SW 1271 (cell line): ENCODE results near the gene KRTAP13-1.

Source experiments
- DNase-seq, 2 experiments: peaks; one replicate each; lab custom pipeline; 2025; lab: John Stamatoyannopoulos, UW

Gene KRTAP13-1, protein sequence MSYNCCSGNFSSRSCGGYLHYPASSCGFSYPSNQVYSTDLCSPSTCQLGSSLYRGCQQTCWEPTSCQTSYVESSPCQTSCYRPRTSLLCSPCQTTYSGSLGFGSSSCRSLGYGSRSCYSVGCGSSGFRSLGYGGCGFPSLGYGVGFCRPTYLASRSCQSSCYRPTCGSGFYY

DNA sequence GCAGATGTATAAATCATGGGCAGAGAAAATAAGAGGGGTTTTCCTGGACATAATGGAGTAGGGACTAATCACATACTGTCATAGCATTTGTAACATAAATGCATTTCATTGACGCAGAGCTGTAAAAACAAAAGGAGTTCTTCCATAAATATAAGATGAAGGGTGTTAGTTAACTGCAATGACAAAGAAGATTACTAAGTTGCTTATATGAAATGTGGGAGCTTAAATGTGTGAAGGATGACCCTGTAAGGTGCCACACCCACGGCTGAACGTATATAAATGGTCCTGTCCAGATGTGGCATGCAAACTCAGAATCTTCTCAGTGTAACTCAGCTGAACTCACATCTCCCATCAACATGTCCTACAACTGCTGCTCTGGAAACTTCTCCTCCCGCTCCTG lies at the start of gene KRTAP13-1:
KRTAP13-1 (plus strand) TSS at position 301 of the 400 bp plus-strand sequence; CDS start at position 357, 56 bp downstream.
- no peak for DNase-seq

DNA sequence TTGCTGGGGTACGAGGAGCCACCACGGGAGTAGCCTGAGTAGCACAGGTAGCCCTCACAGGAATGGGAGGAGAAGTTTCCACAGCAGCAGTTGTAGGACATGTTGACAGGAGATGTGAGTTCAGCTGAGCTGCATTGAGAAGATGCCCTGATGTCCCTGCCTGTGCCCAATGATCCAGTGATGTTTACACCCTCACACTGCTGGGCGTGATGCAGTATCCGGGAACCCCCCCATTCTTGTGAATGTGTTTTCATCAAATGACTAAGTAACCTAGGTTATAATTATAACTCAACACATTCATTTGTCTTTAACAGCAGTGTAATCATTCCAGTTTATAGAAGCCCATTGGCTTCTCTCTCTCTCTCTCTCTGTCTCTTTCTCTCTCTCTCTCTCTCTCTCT lies 47.3 kb upstream of the KRTAP13-1 start, which contains the start of gene KRTAP23-1:
KRTAP23-1 (minus strand) TSS at position 101 of the 400 bp plus-strand sequence; CDS start at position 101, 0 bp downstream.
- no peak for DNase-seq

DNA sequence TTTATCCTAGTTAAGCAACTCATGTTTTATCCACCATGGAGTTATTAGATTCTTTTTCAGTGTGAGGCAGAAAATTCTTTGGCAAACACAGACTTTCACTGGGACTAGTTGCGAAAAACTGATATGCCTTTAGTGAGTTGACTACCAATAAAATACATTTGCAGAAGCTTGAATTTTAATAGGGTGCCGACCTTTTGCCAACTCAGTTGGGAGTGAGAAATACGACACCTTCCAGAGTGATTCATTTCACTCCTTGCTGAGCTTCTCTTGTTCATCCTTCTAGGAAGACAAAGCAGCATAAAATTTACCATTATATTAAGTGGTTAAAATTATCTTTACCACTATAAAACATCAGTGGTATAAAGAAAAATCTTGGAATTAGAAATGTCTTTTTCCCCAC lies 46.3 kb upstream of the KRTAP13-1 start:
- no peak for DNase-seq

DNA sequence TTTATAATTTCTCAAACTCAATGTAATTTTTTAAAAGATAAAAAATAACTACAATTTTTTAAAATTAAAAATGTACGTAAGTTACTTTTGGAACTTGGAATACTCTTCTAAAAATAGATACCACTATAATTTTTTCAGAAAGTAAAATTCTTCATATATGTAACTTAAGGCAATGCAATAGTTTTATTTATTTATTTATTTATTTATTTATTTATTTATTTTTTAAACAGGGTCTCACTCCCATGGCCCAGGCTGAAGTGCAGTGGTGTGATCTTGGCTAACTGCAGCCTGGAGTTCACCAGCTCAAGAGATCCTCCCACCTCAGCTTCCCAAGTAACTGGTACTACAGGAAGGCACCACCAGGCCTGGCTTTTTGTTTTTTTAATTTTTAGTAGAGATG lies 44.3 kb upstream of the KRTAP13-1 start:
- DNase-seq = no peak

DNA sequence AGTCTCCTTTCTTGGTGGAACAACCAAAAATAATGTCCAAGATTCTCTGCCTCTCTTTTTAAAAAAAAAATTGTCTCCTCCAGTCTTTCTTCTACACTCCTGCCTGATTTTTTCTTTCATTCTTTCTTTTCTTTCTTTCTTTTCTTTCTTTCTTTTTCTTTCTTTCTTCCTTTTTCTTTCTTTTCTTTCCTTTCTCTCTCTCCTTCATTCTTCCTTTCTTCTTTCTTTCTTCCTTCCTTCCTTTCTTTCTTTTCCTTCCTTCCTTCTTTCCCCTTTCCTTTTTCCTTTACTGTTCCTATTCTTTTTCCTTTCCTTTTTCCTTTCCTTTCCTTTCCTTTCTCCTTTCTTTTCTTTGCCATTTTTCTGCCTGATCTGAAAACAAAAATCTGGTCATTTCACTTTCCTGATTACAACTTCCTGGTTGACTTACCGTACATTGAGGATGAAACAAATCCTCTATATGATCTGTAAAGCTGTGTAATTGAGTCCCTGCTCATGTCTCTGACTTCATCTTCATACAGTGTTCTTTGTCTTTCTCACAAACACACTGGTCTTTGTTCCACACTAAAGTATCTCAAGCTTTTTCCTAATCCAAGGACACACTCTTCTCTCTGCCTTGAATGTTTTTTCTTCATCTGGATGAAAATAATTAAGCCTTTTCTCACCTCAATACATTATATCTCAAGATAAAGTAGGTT lies 41.4 kb upstream of the KRTAP13-1 start:
- DNase-seq = no peak

DNA sequence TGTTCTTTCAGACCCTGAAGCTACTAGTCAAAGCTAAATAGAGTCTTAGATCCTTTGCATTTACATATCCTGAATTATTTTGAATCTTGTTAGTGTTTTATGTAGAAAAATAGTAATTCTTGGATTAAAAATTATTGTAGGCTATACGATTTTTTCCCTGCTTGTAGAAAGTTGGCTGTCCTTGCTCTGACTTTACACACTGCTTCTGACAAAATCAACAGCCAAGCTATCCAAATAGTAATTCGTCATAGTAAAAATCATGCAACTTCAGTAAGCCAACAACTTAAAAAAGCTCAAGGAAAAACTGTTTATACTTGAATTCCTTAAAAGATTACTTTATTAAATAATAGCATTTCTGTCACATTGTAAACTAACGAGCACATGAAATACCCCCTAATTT lies 39.9 kb upstream of the KRTAP13-1 start:
- no peak for DNase-seq

DNA sequence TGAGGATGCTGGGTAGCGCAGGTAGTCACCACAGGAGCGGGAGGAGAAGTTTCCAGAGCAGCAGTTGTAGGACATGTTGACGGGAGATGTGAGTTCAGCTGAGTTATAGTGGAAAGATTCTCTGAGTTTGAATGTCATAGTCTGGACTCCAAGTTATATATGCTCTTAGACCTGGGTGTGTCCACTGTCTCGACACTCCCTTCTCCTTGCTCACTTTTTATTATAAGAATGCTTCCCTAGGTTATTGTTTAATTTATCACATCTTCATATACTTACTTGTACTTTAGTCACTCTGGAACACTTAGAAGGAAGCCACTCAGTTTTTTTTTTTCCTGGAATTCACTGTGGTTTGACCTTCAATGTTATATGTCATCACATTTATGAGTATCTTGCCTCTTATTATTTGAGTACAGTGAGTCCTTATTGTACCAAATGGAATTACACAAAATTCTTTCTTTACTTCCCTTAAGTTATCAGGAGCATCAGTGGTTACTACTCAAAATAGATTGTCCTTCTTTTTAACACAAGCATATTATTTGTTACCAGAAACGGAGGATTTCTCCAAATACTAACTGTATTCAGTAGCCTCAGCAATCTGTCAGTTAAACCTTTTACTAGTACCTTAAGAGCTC lies 23.6 kb upstream of the KRTAP13-1 start, which contains the start of gene KRTAP13-2:
KRTAP13-2 (minus strand) TSS at position 133 of the 632 bp plus-strand sequence; CDS start at position 75, 58 bp downstream.
- no peak for DNase-seq

DNA sequence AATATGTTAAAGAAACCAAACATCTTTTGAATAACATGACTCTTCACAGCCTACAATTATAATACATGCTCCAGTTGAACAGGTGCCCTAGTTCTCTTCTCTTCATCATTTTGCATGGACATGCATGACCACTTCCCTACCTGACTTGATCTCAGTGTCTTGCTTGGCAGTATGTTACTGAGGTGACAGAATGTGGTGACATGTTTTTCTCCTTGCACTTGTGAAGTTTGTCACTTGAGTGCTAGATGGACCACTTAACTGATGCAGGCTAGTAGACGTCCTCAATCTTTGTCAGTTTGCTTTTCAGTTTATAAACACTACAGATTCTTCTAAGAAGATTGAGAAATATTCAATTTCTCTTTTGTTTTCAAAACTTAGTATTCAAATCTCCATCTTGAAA lies 13.6 kb upstream of the KRTAP13-1 start:
- DNase-seq = no peak

DNA sequence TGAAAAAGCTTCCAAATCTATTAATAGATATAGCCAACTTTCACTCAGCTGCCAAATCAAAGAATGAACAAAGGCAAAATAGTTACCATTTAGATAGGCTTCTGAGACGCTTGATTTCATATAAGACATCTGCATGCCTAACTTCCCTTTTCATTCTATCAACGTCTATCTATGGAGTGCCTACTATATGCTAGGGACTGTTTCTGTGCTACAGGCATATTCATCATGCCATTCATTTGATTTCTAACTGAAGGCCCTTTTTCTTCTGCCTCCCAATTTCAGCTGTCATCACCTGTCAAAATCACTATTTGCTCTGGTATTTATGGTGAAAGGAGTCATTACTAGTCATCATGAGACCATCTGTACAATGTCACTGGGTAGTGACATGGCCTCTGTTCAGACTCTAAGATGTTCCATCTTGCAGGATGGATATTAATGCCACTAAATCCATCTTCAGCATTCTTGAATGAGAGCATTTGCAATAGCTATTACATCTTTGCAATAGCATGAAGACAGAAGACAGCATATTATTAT lies 4.3 kb upstream of the KRTAP13-1 start:
- no peak for DNase-seq

DNA sequence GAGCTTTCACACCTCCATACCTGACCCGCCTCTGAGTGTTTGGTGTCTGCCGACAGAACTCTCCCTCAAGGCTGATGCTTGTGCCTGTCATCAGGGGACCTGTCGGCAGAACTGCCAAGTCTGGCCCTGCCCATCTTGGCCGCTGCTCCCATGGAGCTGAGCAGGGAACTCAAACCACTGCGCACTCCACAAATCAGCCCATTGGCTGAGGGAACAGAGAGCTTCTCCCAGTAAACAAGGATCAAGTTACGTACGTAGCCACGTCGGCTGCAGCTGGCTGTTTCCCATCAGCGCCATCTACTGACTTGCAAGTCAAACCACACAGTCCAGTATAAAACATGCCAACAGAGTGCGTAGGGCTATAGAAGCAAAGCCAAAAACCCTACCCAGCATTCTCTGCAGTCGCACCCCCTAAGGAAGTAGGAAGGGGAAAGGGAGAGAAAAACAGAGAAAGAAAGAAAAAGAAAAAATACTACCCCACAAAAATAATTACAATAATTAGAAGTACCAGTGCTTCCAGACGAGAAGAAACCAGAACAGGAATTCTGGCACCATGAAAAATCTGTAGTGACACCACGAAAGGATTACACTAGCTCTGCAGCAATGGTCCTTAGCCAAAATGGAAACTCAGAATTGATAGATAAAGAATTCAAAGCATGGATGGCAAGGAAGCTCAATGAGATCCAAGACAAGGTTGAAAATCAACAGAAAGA lies 13.1 kb downstream of the KRTAP13-1 start:
- peak in 1 of 2 experiments; percentile 7 for DNase-seq

DNA sequence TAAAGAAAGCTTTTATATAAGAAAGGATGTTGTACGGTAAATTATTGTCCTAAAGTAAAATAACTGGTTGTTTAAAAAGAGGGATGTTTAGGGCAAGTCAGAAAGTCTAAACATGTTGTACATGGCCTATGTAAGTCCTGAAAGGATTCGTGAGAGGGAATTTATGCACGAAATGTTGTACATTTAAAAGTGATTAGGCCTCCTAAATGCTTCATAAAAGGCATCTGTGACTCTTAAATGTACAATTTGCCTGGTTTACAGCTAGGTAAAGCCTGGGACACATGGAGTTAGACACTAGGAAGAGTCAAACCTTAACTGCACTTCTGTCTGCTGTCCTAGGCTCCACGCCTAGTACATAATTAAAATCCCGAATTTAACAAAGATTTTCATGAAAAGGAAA lies 20.2 kb downstream of the KRTAP13-1 start:
- DNase-seq = no peak

DNA sequence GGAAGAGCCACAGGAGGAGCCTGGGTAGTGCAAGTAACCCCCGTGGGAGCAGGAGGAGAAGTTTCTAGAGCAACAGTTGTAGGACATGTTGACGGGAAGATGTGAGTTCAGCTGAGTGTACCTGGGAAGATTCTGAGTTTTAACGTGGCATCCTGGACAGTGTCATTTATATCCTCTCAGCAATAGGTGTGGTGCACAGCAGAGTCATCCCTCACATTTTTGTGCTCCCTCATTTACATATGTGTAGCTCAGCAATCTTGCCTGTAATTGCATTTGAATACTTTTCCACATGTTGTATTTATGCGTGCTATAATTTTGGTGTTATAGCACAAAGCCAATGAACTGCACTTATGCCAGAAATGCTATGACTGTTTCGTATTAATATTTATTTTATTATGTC lies 30.0 kb downstream of the KRTAP13-1 start, which contains the start of gene KRTAP13-3:
KRTAP13-3 (minus strand) TSS at position 101 of the 400 bp plus-strand sequence; CDS start at position 87, 14 bp downstream.
- DNase-seq = no peak

DNA sequence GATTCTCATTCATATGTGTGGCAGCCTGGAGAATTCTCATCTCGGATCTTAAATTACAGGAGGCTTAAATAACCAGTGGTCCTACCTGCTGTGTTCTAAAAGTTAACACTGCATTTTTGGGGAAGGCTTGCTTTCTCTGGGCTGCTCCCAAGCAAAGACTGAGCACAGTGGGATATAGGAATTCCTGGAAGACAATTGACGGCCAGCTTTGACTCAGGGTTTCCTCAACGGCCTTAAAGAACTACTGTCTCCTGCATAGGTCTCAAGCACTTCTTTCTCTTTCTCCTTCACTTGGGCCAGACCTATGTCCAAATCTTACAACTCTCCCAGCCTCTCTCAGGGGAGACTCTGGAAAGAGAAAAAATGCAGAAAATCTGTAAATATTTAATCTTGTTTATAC lies 30.9 kb downstream of the KRTAP13-1 start:
- DNase-seq = no peak

DNA sequence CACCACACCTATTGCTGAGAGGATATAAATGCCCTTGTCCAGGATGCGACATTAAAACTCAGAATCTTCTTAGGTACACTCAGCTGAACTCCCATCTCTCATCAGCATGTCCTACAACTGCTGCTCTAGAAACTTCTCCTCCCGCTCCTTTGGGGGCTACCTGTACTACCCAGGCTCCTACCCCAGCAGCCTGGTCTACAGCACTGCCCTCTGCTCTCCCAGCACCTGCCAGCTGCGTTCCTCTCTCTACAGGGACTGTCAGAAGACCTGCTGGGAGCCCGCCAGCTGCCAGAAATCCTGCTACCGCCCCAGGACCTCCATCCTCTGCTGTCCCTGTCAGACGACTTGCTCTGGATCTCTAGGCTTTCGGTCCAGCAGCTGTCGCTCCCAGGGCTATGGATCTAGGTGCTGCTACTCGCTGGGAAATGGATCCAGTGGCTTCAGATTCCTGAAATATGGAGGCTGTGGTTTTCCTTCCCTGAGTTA lies 34.4 kb downstream of the KRTAP13-1 start, which contains the start of gene KRTAP13-4:
KRTAP13-4 (plus strand) TSS at position 51 of the 486 bp plus-strand sequence; CDS start at position 107, 56 bp downstream.
- DNase-seq = no peak

DNA sequence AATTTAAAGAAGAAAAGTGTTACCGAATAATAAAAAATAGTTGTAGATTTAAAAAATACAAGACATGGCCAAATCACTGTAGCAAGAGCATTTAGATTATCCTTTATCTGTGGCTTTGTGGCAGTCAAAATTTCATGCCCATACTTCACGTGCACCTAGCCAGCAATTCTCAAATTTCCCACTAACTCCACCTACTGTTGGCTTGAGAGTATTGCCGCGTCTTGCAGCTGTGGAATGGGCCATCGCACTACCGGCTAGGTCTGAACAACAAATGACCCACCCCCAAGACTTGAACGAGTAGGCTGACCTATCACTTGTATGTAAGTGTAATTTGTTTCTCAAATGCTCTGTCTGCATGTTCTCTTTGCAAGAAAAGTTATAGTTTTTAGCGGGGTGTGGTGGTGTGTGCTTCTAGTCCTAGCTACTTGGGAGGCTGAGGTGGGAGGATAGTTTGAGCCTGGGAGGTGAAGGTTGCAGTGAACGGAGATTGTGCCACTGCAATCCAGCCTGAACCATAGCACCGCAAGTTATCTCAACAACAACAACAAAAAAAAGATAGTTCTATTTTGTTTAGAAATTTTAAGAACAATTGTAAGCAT lies 38.3 kb downstream of the KRTAP13-1 start:
- DNase-seq = peak in 1 of 2 experiments; percentile 11

DNA sequence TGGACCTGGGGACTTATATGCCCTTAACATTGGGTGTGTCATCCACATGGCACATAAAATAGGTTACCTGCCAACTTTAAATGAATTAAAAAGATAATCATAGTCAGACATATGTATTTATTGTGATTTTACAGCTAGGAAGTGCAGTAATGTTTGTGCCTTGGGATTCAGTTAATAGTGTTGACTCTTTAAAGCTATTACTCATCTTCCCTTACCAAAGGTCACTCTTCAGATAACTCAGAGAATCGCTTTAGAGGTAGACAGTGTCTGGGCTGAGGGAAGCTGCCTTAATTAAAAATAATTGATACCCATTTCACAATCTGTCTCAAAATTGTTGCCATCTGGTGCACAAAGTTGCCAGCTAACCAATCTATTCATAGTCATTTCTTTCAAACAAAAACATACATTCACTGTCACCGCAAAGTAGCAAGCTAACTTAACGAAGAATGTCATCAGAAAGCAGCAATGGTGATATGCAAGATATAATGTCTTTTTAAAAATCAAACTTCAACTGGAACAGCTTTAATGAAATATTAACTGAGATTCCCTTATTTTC lies 41.3 kb downstream of the KRTAP13-1 start:
- no peak for DNase-seq

DNA sequence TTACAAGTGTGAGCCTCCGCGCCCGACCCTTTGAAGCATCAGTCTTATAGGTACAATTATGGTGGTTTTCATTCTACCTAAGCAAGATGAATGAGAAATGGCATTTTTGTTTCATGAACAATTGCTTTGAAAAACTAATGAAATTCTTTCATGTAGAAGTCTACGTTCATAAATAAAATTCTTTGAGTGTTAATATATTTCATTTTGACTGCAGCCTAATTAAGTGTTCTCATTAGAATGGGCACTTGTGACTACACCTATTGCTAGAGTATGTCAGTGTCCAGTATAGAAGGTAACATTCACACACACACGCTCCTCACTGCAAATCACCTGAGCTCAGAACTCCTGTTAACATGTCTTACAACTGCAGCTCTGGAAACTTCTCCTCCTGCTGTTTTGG lies 44.1 kb downstream of the KRTAP13-1 start, which contains the start of gene KRTAP15-1:
KRTAP15-1 (plus strand) TSS at position 301 of the 400 bp plus-strand sequence; CDS start at position 354, 53 bp downstream.
- DNase-seq = no peak

DNA sequence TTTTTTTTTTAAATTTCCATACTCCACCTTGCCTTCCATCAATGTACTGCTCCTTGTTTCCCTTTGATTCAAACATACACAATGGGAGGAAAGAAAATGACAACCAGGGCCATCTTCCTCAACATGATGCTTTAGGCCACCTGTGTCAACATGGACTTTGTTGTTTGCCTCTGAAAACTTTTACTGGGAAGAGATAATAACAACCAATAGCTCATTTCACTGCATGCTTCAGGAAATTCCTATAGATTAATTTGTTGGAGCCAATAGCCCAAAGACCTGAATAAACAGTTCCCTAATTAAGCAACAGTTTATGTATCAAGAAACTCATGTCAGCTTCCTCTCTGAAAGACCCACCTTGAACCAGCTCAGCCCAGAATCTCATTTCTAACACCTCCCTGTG lies 47.4 kb downstream of the KRTAP13-1 start:
- DNase-seq = no peak

DNA sequence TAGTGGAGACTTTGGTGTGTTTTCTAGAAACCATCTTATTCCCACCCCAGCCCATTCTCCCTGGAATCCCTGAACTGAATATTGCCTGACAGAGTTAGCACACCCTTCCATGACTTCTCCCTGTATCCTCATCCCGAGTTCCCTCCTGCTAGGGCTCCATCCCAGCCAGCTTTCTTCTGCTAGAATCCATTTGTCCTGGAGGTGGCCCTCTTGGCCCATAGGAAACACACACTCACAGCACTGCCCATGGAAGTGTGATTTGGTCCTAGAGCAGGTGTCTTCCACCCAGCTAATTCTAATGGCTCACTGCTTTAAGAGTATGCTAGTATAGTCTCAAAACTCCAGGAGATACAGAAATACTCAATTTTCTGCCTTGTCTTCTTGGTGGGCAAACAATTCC lies 48.4 kb downstream of the KRTAP13-1 start:
- DNase-seq = no peak
